ENCODE data around the gene SLC43A3. TPM values are rescaled to one million over a fixed set of nuclear protein-coding genes. Genes with fewer than 3 reads are reported as not detected.

Gene SLC43A3
- total and polyA plus RNA-seq, 5 donors from 2014 or later, result 19.1 to 36.9 (median 24.4) TPM

DNA sequence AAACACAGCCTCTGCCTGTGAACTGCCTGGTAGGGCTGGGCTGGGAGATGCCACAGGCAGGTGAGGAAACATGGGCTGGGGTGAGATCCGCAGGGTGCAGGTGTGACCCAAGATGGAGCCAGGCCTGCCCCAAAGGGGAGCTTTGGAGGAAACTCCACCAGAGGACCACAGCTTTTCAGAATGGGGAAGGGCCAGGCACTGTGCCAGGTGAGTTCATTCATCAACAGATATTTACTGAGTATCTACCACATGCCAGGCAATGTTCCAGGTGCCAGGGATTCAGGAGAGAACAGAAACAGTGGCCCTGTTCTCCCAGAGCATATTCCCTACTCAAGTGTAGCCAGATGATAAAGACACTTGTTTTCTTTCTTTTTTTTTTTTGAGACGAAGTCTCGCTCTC is 44.6 kb upstream of the SLC43A3 start:
- peaks cover 25% of the 10 kb centered on the region for H3K27me3 Mint-ChIP-seq
- no peak overlapping the region for H3K4me3 ChIP-seq (ENCODE audit: low read depth, low read length)
- no peak for DNase-seq

DNA sequence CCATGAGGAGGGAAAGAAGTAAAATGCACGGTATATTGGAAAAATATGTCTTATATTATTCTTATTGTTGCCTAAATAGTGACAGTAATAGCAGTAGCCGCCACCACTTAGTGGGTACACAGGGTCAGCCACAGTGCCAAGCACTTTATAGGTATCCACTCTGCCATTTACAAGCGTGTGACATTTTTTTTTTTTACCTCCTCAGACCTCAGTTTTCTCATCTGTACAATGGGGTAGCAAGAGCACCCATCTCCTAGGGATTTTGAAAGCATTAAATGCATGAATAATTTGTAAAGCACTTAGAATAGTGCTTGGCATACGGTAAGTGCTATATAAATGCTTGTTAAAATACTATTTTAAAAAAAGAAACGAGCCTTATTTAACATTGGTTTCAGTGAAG is 42.3 kb upstream of the SLC43A3 start:
- no peak overlapping the region for H3K4me3 Mint-ChIP-seq
- H3K36me3 ChIP-seq (ENCODE audit: control insufficient read depth, insufficient read depth, low read length), result no peaks in the 10 kb centered on the region
- no peak for ATAC-seq (ENCODE audit: low read depth in 2 of 2)
- peaks cover 0 to 13% (median 3%) of the 10 kb centered on the region in 4 donors for H3K4me1 Mint-ChIP-seq
- H3K27me3 ChIP-seq (ENCODE audit: control insufficient read depth, insufficient read depth, low read length), result no peaks in the 10 kb centered on the region
- H3K4me1 ChIP-seq (ENCODE audit: control insufficient read depth, insufficient read depth, low read length, poor library complexity, severe bottlenecking), result peaks cover 5% of the 10 kb centered on the region
- no peaks in the 10 kb centered on the region for H3K36me3 Mint-ChIP-seq
- no peak overlapping the region for H3K4me3 ChIP-seq (ENCODE audit: low read depth, low read length)
- H3K27ac ChIP-seq (ENCODE audit: insufficient read depth, low read length, poor library complexity, severe bottlenecking), result no peak overlapping the region
- H3K9me3 ChIP-seq (ENCODE audit: control insufficient read depth in 2 of 2, low read length in 2 of 2), result no peaks in the 10 kb centered on the region
- no peak for DNase-seq
- H3K9me3 Mint-ChIP-seq, result peaks cover 0 to 3% (median 0%) of the 10 kb centered on the region in 7 donors
- peaks cover 24% of the 10 kb centered on the region for H3K27me3 Mint-ChIP-seq
- H3K27ac Mint-ChIP-seq, result no peak overlapping the region

More for the DNA sequence above, 44.6 kb upstream of the SLC43A3 start:
- H3K9me3 ChIP-seq (ENCODE audit: control insufficient read depth in 2 of 2, low read length in 2 of 2), result no peaks in the 10 kb centered on the region
- H3K36me3 ChIP-seq (ENCODE audit: control insufficient read depth, insufficient read depth, low read length), result no peaks in the 10 kb centered on the region
- peak overlapping the region in 1 of 3 donors; percentile 11 for H3K27ac Mint-ChIP-seq
- H3K27me3 ChIP-seq (ENCODE audit: control insufficient read depth, insufficient read depth, low read length), result no peaks in the 10 kb centered on the region
- no peak overlapping the region for H3K27ac ChIP-seq (ENCODE audit: insufficient read depth, low read length, poor library complexity, severe bottlenecking)
- H3K9me3 Mint-ChIP-seq, result peaks cover 0 to 3% (median 0%) of the 10 kb centered on the region in 7 donors
- ATAC-seq (ENCODE audit: low read depth in 2 of 2), result no peak
- peaks cover 0 to 31% (median 12%) of the 10 kb centered on the region in 4 donors for H3K4me1 Mint-ChIP-seq
- no peaks in the 10 kb centered on the region for H3K36me3 Mint-ChIP-seq
- H3K4me3 Mint-ChIP-seq, result no peak overlapping the region
- H3K4me1 ChIP-seq (ENCODE audit: control insufficient read depth, insufficient read depth, low read length, poor library complexity, severe bottlenecking), result peaks cover 27% of the 10 kb centered on the region

DNA sequence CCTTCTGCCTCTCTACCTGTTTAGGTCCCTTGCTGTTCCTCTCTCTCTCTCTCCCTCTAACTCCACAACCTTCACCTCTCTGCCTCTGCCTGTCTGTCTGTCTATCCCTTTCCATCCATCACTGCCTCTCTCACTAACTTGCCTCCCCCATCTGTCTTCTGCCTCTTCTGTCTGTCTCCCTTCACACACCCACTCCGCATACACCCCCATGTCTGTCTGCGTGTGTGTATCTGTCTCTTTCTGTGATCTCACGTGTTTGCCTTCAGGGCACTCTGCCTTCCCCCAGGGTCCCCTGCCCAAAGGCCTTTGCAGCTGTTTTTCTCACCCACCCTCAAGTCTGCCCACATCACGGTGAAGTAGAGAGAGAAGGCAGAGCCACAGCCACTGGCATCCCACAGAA is 41.4 kb upstream of the SLC43A3 start:
- peaks cover 0 to 2% (median 0%) of the 10 kb centered on the region in 7 donors for H3K9me3 Mint-ChIP-seq
- Histone ChIP-seq H3K9me3 (ENCODE audit: control insufficient read depth in 2 of 2, low read length in 2 of 2) (no peaks in the 10 kb centered on the region), H3K4me1 (ENCODE audit: control insufficient read depth, insufficient read depth, low read length, poor library complexity, severe bottlenecking) (no peaks in the 10 kb centered on the region), H3K36me3 (ENCODE audit: control insufficient read depth, insufficient read depth, low read length) (no peaks in the 10 kb centered on the region), H3K4me3 (ENCODE audit: low read depth, low read length) (no peak overlapping the region), H3K27ac (ENCODE audit: insufficient read depth, low read length, poor library complexity, severe bottlenecking) (no peak overlapping the region), H3K27me3 (ENCODE audit: control insufficient read depth, insufficient read depth, low read length) (no peaks in the 10 kb centered on the region)
- H3K27me3 Mint-ChIP-seq, result peaks cover 26% of the 10 kb centered on the region
- no peaks in the 10 kb centered on the region for H3K36me3 Mint-ChIP-seq
- DNase-seq (no peak), ATAC-seq (ENCODE audit: low read depth in 2 of 2) (no peak)
- H3K4me3 Mint-ChIP-seq, result no peak overlapping the region
- H3K4me1 Mint-ChIP-seq, result peaks cover 0 to 4% (median 1%) of the 10 kb centered on the region in 4 donors
- H3K27ac Mint-ChIP-seq, result no peak overlapping the region

DNA sequence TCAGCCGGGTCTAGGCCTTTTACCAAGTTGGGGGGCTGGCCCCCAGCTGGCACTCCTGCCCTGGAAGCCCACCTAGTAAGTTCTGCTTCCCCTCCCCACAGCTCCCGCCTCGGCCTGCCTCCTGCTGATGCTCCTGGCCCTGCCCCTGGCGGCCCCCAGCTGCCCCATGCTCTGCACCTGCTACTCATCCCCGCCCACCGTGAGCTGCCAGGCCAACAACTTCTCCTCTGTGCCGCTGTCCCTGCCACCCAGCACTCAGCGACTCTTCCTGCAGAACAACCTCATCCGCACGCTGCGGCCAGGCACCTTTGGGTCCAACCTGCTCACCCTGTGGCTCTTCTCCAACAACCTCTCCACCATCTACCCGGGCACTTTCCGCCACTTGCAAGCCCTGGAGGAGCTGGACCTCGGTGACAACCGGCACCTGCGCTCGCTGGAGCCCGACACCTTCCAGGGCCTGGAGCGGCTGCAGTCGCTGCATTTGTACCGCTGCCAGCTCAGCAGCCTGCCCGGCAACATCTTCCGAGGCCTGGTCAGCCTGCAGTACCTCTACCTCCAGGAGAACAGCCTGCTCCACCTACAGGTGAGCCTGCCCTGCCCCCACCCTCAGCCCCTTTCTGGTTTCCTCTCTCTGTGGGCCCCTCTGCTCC is 40.7 kb upstream of the SLC43A3 start:
- Mint-ChIP-seq H3K36me3 (no peaks in the 10 kb centered on the region), H3K27me3 (peaks cover 26% of the 10 kb centered on the region), H3K4me1 (peaks cover 0 to 3% (median 1%) of the 10 kb centered on the region in 4 donors), H3K4me3 (no peak overlapping the region), H3K9me3 (peaks cover 0 to 2% (median 0%) of the 10 kb centered on the region in 7 donors), H3K27ac (no peak overlapping the region)
- Histone ChIP-seq H3K27me3 (ENCODE audit: control insufficient read depth, insufficient read depth, low read length) (no peaks in the 10 kb centered on the region), H3K4me1 (ENCODE audit: control insufficient read depth, insufficient read depth, low read length, poor library complexity, severe bottlenecking) (no peaks in the 10 kb centered on the region), H3K27ac (ENCODE audit: insufficient read depth, low read length, poor library complexity, severe bottlenecking) (no peak overlapping the region), H3K4me3 (ENCODE audit: low read depth, low read length) (no peak overlapping the region), H3K36me3 (ENCODE audit: control insufficient read depth, insufficient read depth, low read length) (no peaks in the 10 kb centered on the region), H3K9me3 (ENCODE audit: control insufficient read depth in 2 of 2, low read length in 2 of 2) (no peaks in the 10 kb centered on the region)
- DNase-seq (no peak), ATAC-seq (ENCODE audit: low read depth in 2 of 2) (no peak)

DNA sequence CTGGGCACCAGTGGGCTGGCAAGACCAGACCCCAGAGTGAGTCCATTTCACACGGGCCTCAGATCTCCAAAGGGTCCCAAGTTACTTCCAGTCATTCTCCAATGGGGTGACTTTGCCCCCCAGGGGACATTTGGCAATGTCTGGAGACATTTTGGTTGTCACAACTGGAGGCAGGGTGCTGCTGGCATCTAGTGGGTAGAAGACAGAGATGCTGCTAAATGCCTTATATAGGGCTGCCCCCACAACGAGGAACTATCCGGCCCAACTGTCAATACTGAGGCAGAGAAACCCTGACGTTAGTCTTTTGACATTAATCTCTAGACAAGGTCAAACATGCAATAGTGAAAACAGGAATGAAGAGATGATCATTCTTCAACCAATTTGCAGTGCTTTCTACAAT is 39.8 kb upstream of the SLC43A3 start:
- DNase-seq (no peak), ATAC-seq (ENCODE audit: low read depth in 2 of 2) (no peak)
- Histone ChIP-seq H3K27ac (ENCODE audit: insufficient read depth, low read length, poor library complexity, severe bottlenecking) (no peak overlapping the region), H3K4me3 (ENCODE audit: low read depth, low read length) (no peak overlapping the region), H3K36me3 (ENCODE audit: control insufficient read depth, insufficient read depth, low read length) (no peaks in the 10 kb centered on the region), H3K9me3 (ENCODE audit: control insufficient read depth in 2 of 2, low read length in 2 of 2) (no peaks in the 10 kb centered on the region), H3K4me1 (ENCODE audit: control insufficient read depth, insufficient read depth, low read length, poor library complexity, severe bottlenecking) (no peaks in the 10 kb centered on the region), H3K27me3 (ENCODE audit: control insufficient read depth, insufficient read depth, low read length) (no peaks in the 10 kb centered on the region)
- Mint-ChIP-seq H3K9me3 (peaks cover 0 to 2% (median 0%) of the 10 kb centered on the region in 7 donors), H3K4me3 (no peak overlapping the region), H3K27ac (no peak overlapping the region), H3K4me1 (peaks cover 0 to 3% (median 2%) of the 10 kb centered on the region in 4 donors), H3K27me3 (peaks cover 32% of the 10 kb centered on the region), H3K36me3 (no peaks in the 10 kb centered on the region)

DNA sequence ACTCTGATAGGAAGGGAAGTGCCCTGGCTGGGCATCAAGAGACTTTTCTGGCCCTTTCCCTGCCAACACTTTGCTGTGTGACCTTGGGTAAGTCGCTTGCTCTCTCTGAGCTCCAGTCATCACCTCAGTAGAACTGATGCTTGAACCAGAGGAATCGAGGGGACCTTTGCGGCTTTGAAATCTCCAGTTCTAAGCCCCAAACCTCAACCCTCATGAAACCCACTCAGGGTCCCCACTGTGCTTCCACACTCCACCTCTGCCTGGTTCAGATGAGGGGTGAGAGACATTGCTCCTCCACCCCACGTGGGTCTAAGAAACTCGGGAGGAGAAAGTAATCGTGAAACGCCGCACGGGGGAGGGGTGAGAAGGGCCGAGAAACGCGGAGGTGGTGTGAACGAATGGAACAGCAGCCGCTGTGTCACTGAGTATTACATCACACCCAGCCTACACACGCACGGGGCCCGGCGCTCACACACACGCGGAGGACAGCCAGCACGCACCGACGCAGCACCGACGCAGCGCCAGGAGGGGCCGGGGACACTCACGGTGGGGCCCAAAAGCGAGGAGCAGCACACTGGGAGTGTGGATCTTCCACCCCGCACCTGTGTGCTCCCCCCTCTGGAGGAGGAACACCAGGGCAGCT is 37.7 kb upstream of the SLC43A3 start:
- peaks cover 0 to 11% (median 7%) of the 10 kb centered on the region in 4 donors for H3K4me1 Mint-ChIP-seq
- H3K9me3 Mint-ChIP-seq, result peaks cover 0 to 4% (median 0%) of the 10 kb centered on the region in 7 donors
- Histone ChIP-seq H3K4me1 (ENCODE audit: control insufficient read depth, insufficient read depth, low read length, poor library complexity, severe bottlenecking) (peaks cover 15% of the 10 kb centered on the region), H3K27me3 (ENCODE audit: control insufficient read depth, insufficient read depth, low read length) (no peaks in the 10 kb centered on the region), H3K4me3 (ENCODE audit: low read depth, low read length) (no peak overlapping the region), H3K27ac (ENCODE audit: insufficient read depth, low read length, poor library complexity, severe bottlenecking) (no peak overlapping the region), H3K36me3 (ENCODE audit: control insufficient read depth, insufficient read depth, low read length) (no peaks in the 10 kb centered on the region), H3K9me3 (ENCODE audit: control insufficient read depth in 2 of 2, low read length in 2 of 2) (no peaks in the 10 kb centered on the region)
- DNase-seq (no peak), ATAC-seq (ENCODE audit: low read depth in 2 of 2) (no peak)
- no peaks in the 10 kb centered on the region for H3K36me3 Mint-ChIP-seq
- H3K4me3 Mint-ChIP-seq, result no peak overlapping the region
- no peak overlapping the region for H3K27ac Mint-ChIP-seq
- peaks cover 37% of the 10 kb centered on the region for H3K27me3 Mint-ChIP-seq

DNA sequence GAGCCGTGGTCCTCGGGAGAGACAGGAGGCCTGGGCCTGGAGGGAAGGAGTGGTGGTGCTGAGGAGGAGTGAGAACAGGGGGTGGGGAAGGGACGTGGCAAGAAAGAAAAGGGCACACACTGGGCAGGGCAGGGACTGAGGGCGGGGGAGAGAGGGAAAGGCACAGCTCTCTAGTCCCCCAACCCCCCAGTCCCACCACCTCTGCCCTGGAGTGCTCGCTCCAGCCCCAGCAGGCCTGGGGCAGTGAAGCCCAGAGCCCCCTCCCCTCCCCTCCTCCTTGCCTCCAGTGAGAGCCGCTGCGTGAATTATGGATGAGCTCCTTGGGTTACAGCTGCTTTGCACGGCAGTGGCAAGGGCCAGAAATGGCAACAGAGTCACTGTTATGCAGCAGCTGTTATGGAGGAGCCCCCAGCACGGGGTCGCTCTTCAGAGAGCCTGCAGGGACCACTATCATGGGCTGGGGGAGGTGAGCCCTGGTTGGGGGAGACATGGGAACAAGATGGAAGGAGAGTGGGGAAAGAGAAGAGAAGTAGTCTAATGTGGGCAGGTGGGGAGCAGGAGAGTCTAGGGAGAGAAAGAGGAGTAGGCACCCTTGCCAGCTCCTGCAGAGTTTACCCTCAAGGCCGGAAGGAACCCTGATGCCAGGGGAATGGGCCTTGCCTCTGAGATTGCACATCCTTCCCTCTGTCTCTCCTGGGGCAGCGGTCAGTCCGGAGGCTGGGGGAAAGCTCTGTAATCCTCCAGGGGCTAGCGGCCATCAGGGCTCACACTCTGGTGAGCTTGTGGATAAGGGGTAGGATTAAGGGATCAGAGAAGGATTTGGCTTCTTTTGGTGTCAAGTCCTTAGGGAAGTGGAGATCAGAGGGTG is 37.0 kb upstream of the SLC43A3 start:
- no peak for DNase-seq
- H3K27ac ChIP-seq (ENCODE audit: insufficient read depth, low read length, poor library complexity, severe bottlenecking), result no peak overlapping the region
- no peak for ATAC-seq (ENCODE audit: low read depth in 2 of 2)
- Mint-ChIP-seq H3K4me1 (peaks cover 3 to 18% (median 11%) of the 10 kb centered on the region in 4 donors), H3K27me3 (peaks cover 45% of the 10 kb centered on the region), H3K36me3 (no peaks in the 10 kb centered on the region), H3K4me3 (no peak overlapping the region), H3K27ac (peak overlapping the region in 1 of 3 donors; percentile 25), H3K9me3 (peaks cover 0 to 4% (median 0%) of the 10 kb centered on the region in 7 donors)
- H3K9me3 ChIP-seq (ENCODE audit: control insufficient read depth in 2 of 2, low read length in 2 of 2), result no peaks in the 10 kb centered on the region
- H3K4me3 ChIP-seq (ENCODE audit: low read depth, low read length), result no peak overlapping the region
- H3K4me1 ChIP-seq (ENCODE audit: control insufficient read depth, insufficient read depth, low read length, poor library complexity, severe bottlenecking), result peaks cover 22% of the 10 kb centered on the region
- H3K27me3 ChIP-seq (ENCODE audit: control insufficient read depth, insufficient read depth, low read length), result peaks cover 1% of the 10 kb centered on the region
- no peaks in the 10 kb centered on the region for H3K36me3 ChIP-seq (ENCODE audit: control insufficient read depth, insufficient read depth, low read length)
